Glutamatergic neuron (in vitro differentiated cells): ENCODE data around the gene LAMTOR4. TPM values are rescaled to one million over a fixed set of nuclear protein-coding genes. Genes with fewer than 3 reads are reported as not detected.

ENCODE experiments used
- DNase-seq: peaks from one replicate; pipeline ENCODE4 v3.0.0; 2022
- H3K27ac Mint-ChIP-seq: one replicate; pipeline ENCODE4 v1.8.0; 2020; ENCODE audit warnings: mild to moderate bottlenecking, mixed read lengths, inconsistent platforms; ENCODE audit not compliant: unreplicated experiment
- H3K27me3 Mint-ChIP-seq: one replicate; pipeline ENCODE4 v1.8.0; 2020; ENCODE audit warnings: mild to moderate bottlenecking, moderate library complexity, mixed read lengths, inconsistent platforms; ENCODE audit not compliant: unreplicated experiment
- H3K36me3 Mint-ChIP-seq: one replicate; pipeline ENCODE4 v1.8.0; 2020; ENCODE audit warnings: mild to moderate bottlenecking, mixed read lengths, inconsistent platforms; ENCODE audit not compliant: unreplicated experiment
- H3K4me1 Mint-ChIP-seq: one replicate; pipeline ENCODE4 v1.8.0; 2020; ENCODE audit warnings: mild to moderate bottlenecking, low read depth, mixed read lengths, inconsistent platforms; ENCODE audit not compliant: unreplicated experiment
- H3K4me3 Mint-ChIP-seq: one replicate; pipeline ENCODE4 v1.8.0; 2020; ENCODE audit warnings: mild to moderate bottlenecking, mixed read lengths, inconsistent platforms; ENCODE audit not compliant: unreplicated experiment
- H3K9me3 Mint-ChIP-seq: one replicate; pipeline ENCODE4 v1.8.0; 2020; ENCODE audit warnings: mild to moderate bottlenecking, moderate library complexity, mixed read lengths, inconsistent platforms; ENCODE audit not compliant: unreplicated experiment
- total RNA-seq: library from RNA; stranded (reverse); fragmentation: NEBNext Ultra II Directional; extraction: Animal tissue kit (Norgen Biotek cat#: 25700); gene quantifications from one replicate; pipeline ENCODE4 v1.2.1, GENCODE V29; 2021; ENCODE audit not compliant: unreplicated experiment
- TF ChIP-seq, protein P1 (sequence below): fragments of 200-600 bp; sonication (generic); IDR thresholded peaks from one replicate; pipeline ENCODE4 v1.5.0; 2021; ENCODE audit not compliant: partially characterized antibody, unreplicated experiment

LAMTOR4 gene
- total RNA-seq, 1 donor from 2014 or later, result 66.9 TPM

DNA sequence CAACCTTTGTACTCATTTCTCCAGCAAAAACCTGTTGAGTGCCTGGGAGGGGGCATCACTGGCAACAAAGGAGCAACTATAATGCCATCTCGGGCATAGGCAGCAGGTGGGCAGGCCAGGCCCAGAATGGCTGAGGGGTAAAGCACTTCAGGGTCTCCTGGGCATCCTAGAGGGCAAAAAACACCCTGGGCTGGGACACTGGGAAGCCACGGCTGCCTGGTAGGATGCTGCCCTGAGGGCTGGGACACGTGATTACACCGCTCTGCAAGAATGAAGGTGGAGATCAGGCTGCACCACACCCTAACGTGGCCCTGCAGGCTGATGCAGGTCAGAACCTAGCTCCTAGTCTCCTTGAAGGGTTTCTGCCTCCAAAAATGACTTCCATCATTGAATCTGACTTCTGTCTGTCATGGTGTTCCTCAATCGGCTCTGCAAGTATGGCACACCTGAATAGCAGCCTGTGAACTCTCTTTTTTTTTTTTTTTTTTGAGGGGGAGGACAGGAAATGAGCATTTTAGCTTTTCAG, 14.4 kb downstream of the LAMTOR4 start:
- Mint-ChIP-seq H3K36me3 (no peaks in the 10 kb centered on the region), H3K9me3 (peaks cover 4% of the 10 kb centered on the region), H3K27me3 (peaks cover 17% of the 10 kb centered on the region), H3K4me1 (peaks cover 13% of the 10 kb centered on the region), H3K4me3 (no peak overlapping the region), H3K27ac (no peak overlapping the region)
- DNase-seq, result no peak
- TF ChIP-seq, protein P1, sequence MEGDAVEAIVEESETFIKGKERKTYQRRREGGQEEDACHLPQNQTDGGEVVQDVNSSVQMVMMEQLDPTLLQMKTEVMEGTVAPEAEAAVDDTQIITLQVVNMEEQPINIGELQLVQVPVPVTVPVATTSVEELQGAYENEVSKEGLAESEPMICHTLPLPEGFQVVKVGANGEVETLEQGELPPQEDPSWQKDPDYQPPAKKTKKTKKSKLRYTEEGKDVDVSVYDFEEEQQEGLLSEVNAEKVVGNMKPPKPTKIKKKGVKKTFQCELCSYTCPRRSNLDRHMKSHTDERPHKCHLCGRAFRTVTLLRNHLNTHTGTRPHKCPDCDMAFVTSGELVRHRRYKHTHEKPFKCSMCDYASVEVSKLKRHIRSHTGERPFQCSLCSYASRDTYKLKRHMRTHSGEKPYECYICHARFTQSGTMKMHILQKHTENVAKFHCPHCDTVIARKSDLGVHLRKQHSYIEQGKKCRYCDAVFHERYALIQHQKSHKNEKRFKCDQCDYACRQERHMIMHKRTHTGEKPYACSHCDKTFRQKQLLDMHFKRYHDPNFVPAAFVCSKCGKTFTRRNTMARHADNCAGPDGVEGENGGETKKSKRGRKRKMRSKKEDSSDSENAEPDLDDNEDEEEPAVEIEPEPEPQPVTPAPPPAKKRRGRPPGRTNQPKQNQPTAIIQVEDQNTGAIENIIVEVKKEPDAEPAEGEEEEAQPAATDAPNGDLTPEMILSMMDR, result no peak

DNA sequence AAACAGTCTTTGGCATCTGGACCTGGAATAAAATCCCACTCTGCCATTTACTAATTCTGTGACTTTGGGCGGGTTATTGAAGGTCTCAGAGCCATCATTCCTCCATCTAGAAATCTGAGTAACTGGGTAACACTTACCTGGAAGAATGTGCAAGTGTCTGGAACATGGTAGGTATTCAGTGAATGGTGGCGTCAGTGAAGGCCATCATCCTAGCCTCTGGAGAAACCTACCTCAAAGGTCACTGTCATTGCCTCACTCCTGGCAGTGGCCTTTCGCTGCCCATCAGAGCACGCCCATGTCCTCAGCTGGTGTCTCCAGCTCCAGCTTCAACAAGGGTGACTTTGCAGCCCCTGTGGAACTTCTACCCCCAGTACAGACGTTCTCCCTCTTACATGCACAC, 15.2 kb downstream of the LAMTOR4 start:
- Mint-ChIP-seq H3K9me3 (peaks cover 4% of the 10 kb centered on the region), H3K27ac (no peak overlapping the region), H3K4me3 (no peak overlapping the region), H3K36me3 (no peaks in the 10 kb centered on the region), H3K4me1 (peaks cover 19% of the 10 kb centered on the region), H3K27me3 (peaks cover 23% of the 10 kb centered on the region)
- no peak for DNase-seq
- TF ChIP-seq, protein P1, result no peak

DNA sequence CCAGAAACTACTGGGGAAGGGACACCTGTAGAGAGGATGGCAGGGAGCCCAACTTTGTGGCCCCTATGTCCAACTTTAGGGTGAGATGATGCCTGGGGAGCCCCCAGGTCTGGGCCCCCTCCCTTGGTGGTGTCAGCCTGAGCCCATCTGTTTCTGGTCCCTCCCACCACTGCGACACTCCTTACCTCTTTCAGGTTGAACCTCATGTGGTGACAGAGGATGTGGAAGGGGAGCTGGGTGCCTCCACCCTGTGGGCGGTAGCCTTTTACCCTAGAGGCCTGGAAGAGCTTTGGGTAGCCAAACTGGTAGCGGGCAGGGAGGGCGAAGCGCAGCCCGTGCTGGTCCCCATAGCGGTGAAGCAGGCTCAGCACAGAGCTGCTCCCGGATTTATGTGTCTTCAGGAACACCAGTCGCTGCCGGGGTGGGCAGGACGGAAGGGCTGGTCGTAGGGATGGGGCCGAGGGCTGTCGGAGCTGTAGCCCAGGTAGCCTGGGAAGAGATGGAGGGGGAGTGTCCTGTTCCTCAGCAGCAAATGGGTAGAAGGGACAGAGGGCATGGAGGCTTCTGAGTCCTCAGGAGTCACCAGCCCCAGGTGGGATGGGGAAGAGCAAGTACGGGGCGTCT, 17.7 kb downstream of the LAMTOR4 start:
- Mint-ChIP-seq H3K9me3 (peaks cover 7% of the 10 kb centered on the region), H3K4me3 (peak overlapping the region; percentile 20), H3K4me1 (peaks cover 24% of the 10 kb centered on the region), H3K36me3 (peaks cover 4% of the 10 kb centered on the region), H3K27me3 (peaks cover 27% of the 10 kb centered on the region), H3K27ac (no peak overlapping the region)
- TF ChIP-seq, protein P1, result no peak
- DNase-seq, result no peak

DNA sequence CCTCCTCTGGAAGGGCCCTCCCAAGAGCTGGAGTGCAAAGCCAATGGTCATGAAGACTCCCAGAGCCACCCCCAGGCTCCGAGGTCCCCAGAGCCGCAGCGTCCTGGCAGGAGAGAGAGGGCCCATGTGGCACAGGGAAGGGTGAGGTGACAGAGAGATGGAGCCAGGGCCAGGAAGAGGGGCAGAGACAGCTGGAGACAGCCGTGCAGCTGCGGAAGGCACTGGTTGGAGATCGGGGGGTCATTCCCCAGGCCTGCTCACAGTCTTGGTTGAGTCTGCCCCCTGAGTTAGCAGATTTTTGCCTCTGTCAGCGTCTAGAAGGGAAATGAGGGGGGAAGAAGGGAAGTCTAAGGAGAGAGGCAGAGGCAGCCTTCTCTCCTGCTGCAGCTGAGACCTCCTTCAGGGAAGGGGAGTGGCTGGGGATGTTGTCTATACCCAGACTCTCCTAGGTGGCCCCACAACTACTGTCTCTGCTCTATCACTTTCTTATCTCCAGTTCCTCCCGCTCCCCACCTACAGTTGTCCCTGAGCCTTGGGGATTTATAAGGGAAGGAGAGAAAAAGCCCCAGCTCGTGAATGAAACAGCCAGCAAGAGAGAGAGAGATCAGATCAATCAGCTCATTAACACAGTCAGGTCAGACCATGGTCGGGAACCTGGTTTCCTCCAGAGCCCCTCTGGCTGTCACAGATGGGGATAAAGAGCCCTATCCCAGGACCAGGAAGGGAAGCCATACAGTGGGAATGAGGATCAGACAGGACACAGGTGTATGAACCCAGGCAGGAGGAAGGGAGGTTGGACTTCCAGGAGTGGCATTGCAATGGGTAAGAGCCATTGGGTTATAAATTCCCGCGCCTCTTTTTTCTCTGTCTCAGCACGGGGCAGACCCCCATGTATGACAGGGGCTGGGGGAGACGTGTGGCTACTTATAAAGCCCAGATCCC, 18.5 kb downstream of the LAMTOR4 start:
- H3K4me3 Mint-ChIP-seq, result peak overlapping the region; percentile 66
- H3K27ac Mint-ChIP-seq, result peak overlapping the region; percentile 11
- peaks cover 10% of the 10 kb centered on the region for H3K9me3 Mint-ChIP-seq
- TF ChIP-seq, protein P1, result no peak
- peaks cover 26% of the 10 kb centered on the region for H3K27me3 Mint-ChIP-seq
- DNase-seq, result no peak
- peaks cover 4% of the 10 kb centered on the region for H3K36me3 Mint-ChIP-seq
- H3K4me1 Mint-ChIP-seq, result peaks cover 26% of the 10 kb centered on the region
